G401.6 (cell line): Measurements from ENCODE around the gene SMG6.
"Not testable (repeated sequence)": the region's sequence is repeated elsewhere in the genome, so short reads cannot be mapped to it uniquely, and the experiment has no call there.

Experiments
- FAIRE-seq: peaks from 2 replicates; lab custom pipeline; 2012; peaks lifted over from hg19 to GRCh38; lab: Jason Lieb, UNC

The SMG6 gene

GRCh38 chr17:2144701-2145100 lies 158.9 kb downstream of the SMG6 start:
- FAIRE-seq = no peak

GRCh38 chr17:2143332-2143731 lies 160.3 kb downstream of the SMG6 start:
- no peak for FAIRE-seq

GRCh38 chr17:2142682-2143081 lies 160.9 kb downstream of the SMG6 start:
- FAIRE-seq = not testable (repeated sequence)

- no peak for FAIRE-seq
Observed at GRCh38 chr17:2140683-2141082, 162.9 kb downstream of the SMG6 start.

GRCh38 chr17:2138761-2139160 lies 164.8 kb downstream of the SMG6 start:
- FAIRE-seq = no peak

GRCh38 chr17:2138318-2138717 lies 165.3 kb downstream of the SMG6 start:
- no peak for FAIRE-seq

- no peak for FAIRE-seq
Observed at GRCh38 chr17:2137342-2138098, 166.1 kb downstream of the SMG6 start.

- FAIRE-seq = no peak
Observed at GRCh38 chr17:2136241-2136640, 167.3 kb downstream of the SMG6 start.

- FAIRE-seq = no peak
Observed at GRCh38 chr17:2128011-2128410, 175.6 kb downstream of the SMG6 start.

- FAIRE-seq = no peak
Observed at GRCh38 chr17:2125013-2125535, 178.5 kb downstream of the SMG6 start.

- FAIRE-seq = no peak
Observed at GRCh38 chr17:2124391-2124790, 179.2 kb downstream of the SMG6 start.

- no peak for FAIRE-seq
Observed at GRCh38 chr17:2123375-2124251, 180.0 kb downstream of the SMG6 start.

GRCh38 chr17:2122641-2123302 lies 180.8 kb downstream of the SMG6 start:
- no peak for FAIRE-seq

GRCh38 chr17:2120586-2121335 lies 182.8 kb downstream of the SMG6 start:
- no peak for FAIRE-seq

GRCh38 chr17:2113279-2113622 lies 190.3 kb downstream of the SMG6 start:
- FAIRE-seq = no peak

GRCh38 chr17:2111691-2112090 lies 191.9 kb downstream of the SMG6 start:
- FAIRE-seq = no peak

GRCh38 chr17:2110436-2110835 lies 193.1 kb downstream of the SMG6 start:
- no peak for FAIRE-seq

GRCh38 chr17:2108170-2108569 lies 195.4 kb downstream of the SMG6 start:
- FAIRE-seq = no peak

- no peak for FAIRE-seq
Observed at GRCh38 chr17:2107506-2107905, 196.1 kb downstream of the SMG6 start.

- no peak for FAIRE-seq
Observed at GRCh38 chr17:2107050-2107449, 196.5 kb downstream of the SMG6 start.

GRCh38 chr17:2106308-2106955 lies 197.2 kb downstream of the SMG6 start:
- no peak for FAIRE-seq

- no peak for FAIRE-seq
Observed at GRCh38 chr17:2105663-2106062, 197.9 kb downstream of the SMG6 start.
